HL-60 (cell line): ENCODE data around the gene LTBP3.
A peak's percentile ranks its signal among the peaks of the same experiment; 100 is the strongest.

Experiments used
- DNase-seq, 2 experiments: peaks; one replicate each; pipeline ENCODE4 v3.0.0-alpha.2; 2010 to 2020; ENCODE audit warnings: low read depth in 1 of 2, low spot score in 1 of 2
- H3K27ac ChIP-seq: fragments of 250-450 bp; sonication (Bioruptor Pico); replicated peaks from 2 replicates; pipeline ENCODE4 v1.5.1; 2020; ENCODE audit warnings: mild to moderate bottlenecking, moderate library complexity
- H3K27me3 ChIP-seq: fragments of 250-450 bp; sonication (Bioruptor Pico); 2 replicates; pipeline ENCODE4 v1.5.1; 2021; ENCODE audit warnings: mild to moderate bottlenecking, moderate library complexity; ENCODE audit not compliant: insufficient read depth, poor library complexity, severe bottlenecking
- H3K4me3 ChIP-seq: replicated peaks from 2 replicates; pipeline ENCODE4 v1.5.1; 2011; ENCODE audit warnings: mild to moderate bottlenecking, control low read depth, low read length; ENCODE audit not compliant: insufficient read depth
- GABPA ChIP-seq: IDR thresholded peaks from 2 replicates; pipeline ENCODE4 v1.6.1; 2012; ENCODE audit warnings: low read depth
- POLR2AphosphoS5 ChIP-seq: IDR thresholded peaks from 2 replicates; pipeline ENCODE4 v1.6.1; 2012; ENCODE audit warnings: low read depth
- REST ChIP-seq: IDR thresholded peaks from 2 replicates; pipeline ENCODE4 v1.6.1; 2012; ENCODE audit warnings: low read depth; ENCODE audit not compliant: insufficient replicate concordance
- SPI1 ChIP-seq: IDR thresholded peaks from 2 replicates; pipeline ENCODE4 v1.6.1; 2012; ENCODE audit warnings: low read depth, mild to moderate bottlenecking, borderline replicate concordance
- TF ChIP-seq, protein P1 (sequence below): IDR thresholded peaks from one replicate; pipeline ENCODE4 v1.5.1; 2011; ENCODE audit warnings: low read length, control low read depth, inconsistent platforms; ENCODE audit not compliant: insufficient read depth

LTBP3 gene

DNA sequence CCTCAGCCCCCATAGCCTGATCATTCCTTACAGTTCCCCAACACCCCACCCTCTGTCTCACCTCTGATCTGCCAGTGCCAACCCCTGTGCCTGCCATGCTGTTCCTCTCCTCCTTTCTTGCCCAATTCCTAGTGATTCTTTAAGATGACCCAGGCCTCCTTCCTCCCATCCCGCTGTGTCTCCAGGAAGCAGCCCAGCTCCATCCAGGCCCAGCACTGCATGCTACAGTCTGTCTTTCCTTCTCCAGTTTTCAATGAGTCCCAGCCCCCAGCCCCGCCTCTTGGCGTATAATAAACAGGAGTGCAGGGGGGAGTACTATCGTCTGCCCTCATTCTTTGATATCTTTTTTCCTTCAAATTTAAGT, 12.3 kb downstream of the LTBP3 start:
- TF ChIP-seq, protein P1, sequence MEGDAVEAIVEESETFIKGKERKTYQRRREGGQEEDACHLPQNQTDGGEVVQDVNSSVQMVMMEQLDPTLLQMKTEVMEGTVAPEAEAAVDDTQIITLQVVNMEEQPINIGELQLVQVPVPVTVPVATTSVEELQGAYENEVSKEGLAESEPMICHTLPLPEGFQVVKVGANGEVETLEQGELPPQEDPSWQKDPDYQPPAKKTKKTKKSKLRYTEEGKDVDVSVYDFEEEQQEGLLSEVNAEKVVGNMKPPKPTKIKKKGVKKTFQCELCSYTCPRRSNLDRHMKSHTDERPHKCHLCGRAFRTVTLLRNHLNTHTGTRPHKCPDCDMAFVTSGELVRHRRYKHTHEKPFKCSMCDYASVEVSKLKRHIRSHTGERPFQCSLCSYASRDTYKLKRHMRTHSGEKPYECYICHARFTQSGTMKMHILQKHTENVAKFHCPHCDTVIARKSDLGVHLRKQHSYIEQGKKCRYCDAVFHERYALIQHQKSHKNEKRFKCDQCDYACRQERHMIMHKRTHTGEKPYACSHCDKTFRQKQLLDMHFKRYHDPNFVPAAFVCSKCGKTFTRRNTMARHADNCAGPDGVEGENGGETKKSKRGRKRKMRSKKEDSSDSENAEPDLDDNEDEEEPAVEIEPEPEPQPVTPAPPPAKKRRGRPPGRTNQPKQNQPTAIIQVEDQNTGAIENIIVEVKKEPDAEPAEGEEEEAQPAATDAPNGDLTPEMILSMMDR = no peak
- TF ChIP-seq POLR2AphosphoS5 (no peak), REST (no peak), SPI1 (no peak), GABPA (no peak)
- H3K4me3 ChIP-seq = no peak overlapping the region
- H3K27ac ChIP-seq = no peak overlapping the region; the same call in 1 of the 2 replicates
- no peaks in the 10 kb centered on the region for H3K27me3 ChIP-seq
- no peak for DNase-seq

- no peaks in the 10 kb centered on the region for H3K27me3 ChIP-seq
- no peak for DNase-seq
- no peak overlapping the region for H3K27ac ChIP-seq
- TF ChIP-seq SPI1 (no peak), REST (no peak), GABPA (no peak)
- TF ChIP-seq, protein P1 = no peak
- H3K4me3 ChIP-seq = no peak overlapping the region
These were observed 15.3 kb downstream of the LTBP3 start for GRCh38 chr11:65542738-65543390.

GRCh38 chr11:65541093-65541982, 16.8 kb downstream of the LTBP3 start:
- H3K27ac ChIP-seq = peak overlapping the region; percentile 46
- no peak for TF ChIP-seq SPI1
- TF ChIP-seq, protein P1 = no peak
- DNase-seq = no peak
- no peaks in the 10 kb centered on the region for H3K27me3 ChIP-seq
- peak overlapping the region; percentile 56 for H3K4me3 ChIP-seq
